GM21576 (cell line): Measurements from ENCODE around the gene NR6A1.

ENCODE experiments used
- ATAC-seq: cut with Tn5 transposase; IDR thresholded peaks from one replicate; pipeline ENCODE4 v1.9.1; 2021; ENCODE audit warnings: mild to moderate bottlenecking, moderate library complexity; ENCODE audit not compliant: unreplicated experiment

NR6A1 gene

GRCh38 chr9:124797343-124798103 lies 26.4 kb upstream of the NR6A1 start:
- no peak for ATAC-seq

- ATAC-seq, result no peak
Measured at GRCh38 chr9:124795881-124796431, 24.8 kb upstream of the NR6A1 start.

GRCh38 chr9:124794902-124795491 lies 23.9 kb upstream of the NR6A1 start:
- no peak for ATAC-seq

- no peak for ATAC-seq
Measured at GRCh38 chr9:124793015-124793541, 22.0 kb upstream of the NR6A1 start.

- no peak for ATAC-seq
Measured at GRCh38 chr9:124792257-124793014, 21.3 kb upstream of the NR6A1 start.

GRCh38 chr9:124790801-124791505 lies 19.8 kb upstream of the NR6A1 start:
- no peak for ATAC-seq

GRCh38 chr9:124790301-124790700 lies 19.2 kb upstream of the NR6A1 start:
- ATAC-seq, result no peak

- no peak for ATAC-seq
Measured at GRCh38 chr9:124789531-124789930, 18.4 kb upstream of the NR6A1 start.

GRCh38 chr9:124788542-124789217 lies 17.6 kb upstream of the NR6A1 start:
- no peak for ATAC-seq

- ATAC-seq, result no peak
Measured at GRCh38 chr9:124786881-124787573, 15.9 kb upstream of the NR6A1 start.

- ATAC-seq, result no peak
Measured at GRCh38 chr9:124784509-124784908, 13.4 kb upstream of the NR6A1 start.

- no peak for ATAC-seq
Measured at GRCh38 chr9:124783830-124784229, 12.7 kb upstream of the NR6A1 start.

- no peak for ATAC-seq
Measured at GRCh38 chr9:124782661-124783574, 11.8 kb upstream of the NR6A1 start.

GRCh38 chr9:124781967-124782660 lies 11.0 kb upstream of the NR6A1 start:
- ATAC-seq, result no peak

GRCh38 chr9:124780757-124781151 lies 9.6 kb upstream of the NR6A1 start:
- no peak for ATAC-seq

GRCh38 chr9:124780060-124780756 lies 9.1 kb upstream of the NR6A1 start:
- ATAC-seq, result no peak

GRCh38 chr9:124779368-124780059 lies 8.4 kb upstream of the NR6A1 start:
- ATAC-seq, result no peak
